ENCODE measurements around the gene GSS.

Gene GSS

GRCh38 chr20:34992751-34993417 is 37.3 kb upstream of the GSS start:
- no peak for DNase-seq

DNA sequence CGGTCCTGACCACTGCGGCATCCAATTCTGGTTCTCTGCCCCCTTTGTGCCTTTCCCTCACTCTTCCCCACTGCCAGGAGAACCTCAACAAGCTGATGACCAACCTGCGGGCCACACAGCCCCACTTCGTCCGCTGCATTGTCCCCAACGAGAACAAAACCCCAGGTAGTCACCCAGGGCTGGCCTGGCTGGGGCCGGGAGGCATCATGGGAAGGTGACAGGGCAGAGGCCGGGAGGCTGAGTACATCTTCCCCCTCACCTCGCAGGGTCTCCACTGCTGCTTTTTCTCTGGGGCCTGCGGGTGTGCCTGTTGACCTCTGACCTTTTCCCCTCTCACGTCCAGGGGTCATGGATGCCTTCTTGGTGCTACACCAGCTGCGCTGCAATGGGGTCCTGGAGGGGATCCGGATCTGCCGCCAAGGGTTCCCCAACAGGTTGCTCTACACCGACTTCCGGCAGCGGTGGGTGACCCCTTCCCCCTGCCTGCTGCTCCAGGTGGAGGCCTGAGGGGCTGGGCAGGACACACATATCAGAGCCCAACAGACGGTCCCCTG is 35.1 kb upstream of the GSS start:
- no peak for DNase-seq

DNA sequence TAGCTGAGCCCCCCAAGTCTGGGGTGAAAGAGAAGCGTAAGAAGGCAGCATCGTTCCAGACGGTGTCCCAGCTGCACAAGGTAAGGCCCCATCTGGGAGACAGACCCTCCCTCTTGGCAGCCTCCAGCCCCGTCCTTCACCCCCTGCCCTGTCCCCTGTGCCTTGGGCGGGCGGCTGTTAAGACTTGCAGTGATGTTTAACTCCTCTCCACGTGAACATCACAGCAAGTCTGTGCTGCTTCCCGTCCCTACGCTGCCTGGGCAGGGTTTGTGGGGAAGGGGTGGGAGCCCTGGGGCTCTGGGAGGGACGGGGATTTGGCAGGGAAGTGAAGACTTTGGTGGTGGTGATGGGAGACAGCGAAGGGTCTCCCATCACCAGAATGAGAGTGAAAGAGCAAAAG is 34.6 kb upstream of the GSS start:
- DNase-seq = no peak

DNA sequence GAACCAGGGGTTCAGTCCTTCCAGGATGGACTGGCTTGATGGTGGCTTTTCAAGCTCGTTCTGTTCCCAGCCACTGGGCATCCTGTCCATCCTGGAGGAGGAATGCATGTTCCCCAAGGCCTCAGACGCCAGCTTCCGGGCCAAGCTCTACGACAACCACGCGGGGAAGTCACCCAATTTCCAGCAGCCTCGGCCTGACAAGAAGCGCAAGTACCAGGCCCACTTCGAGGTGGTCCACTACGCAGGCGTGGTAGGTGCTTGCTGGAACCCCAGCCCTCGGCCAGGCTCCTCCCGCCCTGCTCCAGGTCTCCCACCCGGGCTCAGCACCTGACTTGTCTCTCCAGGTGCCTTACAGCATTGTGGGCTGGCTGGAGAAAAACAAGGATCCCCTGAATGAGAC is 34.1 kb upstream of the GSS start:
- no peak for DNase-seq

GRCh38 chr20:34989118-34989517 is 33.5 kb upstream of the GSS start:
- DNase-seq = no peak

DNA sequence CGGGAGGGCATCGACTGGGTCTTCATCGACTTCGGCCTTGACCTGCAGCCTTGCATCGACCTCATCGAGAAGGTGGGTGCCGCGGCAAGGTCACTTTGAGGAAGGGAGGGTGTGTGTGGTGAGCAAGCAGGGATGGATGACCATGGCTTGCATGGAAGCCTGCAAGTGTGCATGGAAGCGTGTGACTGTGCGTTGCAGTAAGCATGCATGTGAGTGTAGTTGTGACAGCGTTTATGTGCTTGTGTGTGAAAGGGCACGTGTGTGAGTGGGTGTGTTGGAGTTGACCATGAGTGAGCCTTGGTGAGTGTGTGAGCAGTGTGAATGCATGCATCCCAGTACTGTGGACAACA is 32.6 kb upstream of the GSS start:
- no peak for DNase-seq

DNA sequence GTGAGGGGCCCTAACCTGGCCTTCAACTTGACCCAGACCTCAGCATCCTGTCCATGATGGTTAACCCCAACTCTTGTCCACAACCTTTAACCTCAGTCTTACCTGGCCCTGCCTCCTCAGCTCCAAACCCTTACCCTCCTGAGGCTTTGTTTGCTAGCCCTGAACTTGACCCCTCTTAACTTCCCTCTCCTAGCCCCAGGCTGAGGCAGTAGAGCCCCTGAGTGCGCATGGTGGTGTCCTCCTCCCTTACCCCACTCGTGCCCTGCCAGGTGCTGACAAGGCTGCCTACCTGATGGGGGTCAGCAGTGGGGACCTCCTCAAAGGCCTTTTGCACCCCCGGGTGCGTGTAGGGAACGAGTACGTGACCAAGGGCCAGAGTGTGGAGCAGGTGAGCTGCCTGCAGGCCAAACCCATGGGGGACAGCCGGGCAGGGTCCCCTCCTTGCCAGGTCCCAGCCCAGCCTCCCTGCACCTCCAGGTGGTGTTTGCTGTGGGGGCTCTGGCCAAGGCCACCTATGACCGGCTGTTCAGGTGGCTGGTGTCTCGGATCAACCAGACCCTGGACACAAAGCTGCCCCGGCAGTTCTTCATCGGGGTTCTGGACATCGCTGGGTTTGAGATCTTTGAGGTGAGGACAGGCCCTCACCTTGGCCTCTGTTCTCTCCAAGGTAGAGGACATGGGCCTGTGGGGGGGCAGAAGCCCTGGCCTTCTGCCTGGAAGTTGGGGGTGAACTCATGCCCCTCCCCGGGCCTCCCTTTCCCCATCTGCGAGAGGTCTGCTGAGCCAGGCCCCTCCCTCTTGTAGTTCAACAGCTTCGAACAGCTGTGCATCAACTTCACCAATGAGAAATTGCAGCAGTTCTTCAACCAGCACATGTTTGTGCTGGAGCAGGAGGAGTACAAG is 31.9 kb upstream of the GSS start:
- DNase-seq = no peak

- DNase-seq = no peak
Measured at GRCh38 chr20:34986311-34987287, 31.0 kb upstream of the GSS start.

- DNase-seq = no peak
Measured at GRCh38 chr20:34985461-34986310, 30.1 kb upstream of the GSS start.

DNA sequence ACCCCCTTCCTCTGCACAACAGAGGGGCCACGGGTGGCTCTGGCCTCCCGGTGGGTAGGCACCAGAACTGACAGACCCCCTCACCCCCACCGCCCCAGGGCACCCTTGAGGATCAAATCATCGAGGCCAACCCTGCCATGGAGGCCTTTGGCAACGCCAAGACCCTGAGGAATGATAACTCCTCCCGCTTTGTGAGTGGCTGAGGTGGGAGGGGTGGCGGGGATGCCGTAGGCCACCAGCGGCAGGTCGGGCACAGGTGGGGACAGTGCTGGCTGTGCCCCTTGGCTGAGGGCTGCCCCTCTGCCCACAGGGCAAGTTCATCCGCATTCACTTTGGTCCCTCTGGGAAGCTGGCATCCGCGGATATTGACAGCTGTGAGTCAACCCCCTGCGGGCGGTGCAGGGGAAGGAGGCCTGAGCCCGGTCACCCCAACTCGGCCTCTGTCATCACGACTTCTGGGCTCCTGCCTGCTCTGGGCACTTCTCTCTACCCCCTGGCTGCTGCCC is 29.2 kb upstream of the GSS start:
- no peak for DNase-seq

- no peak for DNase-seq
Measured at GRCh38 chr20:34983995-34984735, 28.6 kb upstream of the GSS start.

GRCh38 chr20:34983089-34983820 is 27.6 kb upstream of the GSS start:
- DNase-seq = no peak

- DNase-seq = no peak
Measured at GRCh38 chr20:34982270-34983088, 26.9 kb upstream of the GSS start.

GRCh38 chr20:34980543-34981233 is 25.1 kb upstream of the GSS start:
- no peak for DNase-seq

DNA sequence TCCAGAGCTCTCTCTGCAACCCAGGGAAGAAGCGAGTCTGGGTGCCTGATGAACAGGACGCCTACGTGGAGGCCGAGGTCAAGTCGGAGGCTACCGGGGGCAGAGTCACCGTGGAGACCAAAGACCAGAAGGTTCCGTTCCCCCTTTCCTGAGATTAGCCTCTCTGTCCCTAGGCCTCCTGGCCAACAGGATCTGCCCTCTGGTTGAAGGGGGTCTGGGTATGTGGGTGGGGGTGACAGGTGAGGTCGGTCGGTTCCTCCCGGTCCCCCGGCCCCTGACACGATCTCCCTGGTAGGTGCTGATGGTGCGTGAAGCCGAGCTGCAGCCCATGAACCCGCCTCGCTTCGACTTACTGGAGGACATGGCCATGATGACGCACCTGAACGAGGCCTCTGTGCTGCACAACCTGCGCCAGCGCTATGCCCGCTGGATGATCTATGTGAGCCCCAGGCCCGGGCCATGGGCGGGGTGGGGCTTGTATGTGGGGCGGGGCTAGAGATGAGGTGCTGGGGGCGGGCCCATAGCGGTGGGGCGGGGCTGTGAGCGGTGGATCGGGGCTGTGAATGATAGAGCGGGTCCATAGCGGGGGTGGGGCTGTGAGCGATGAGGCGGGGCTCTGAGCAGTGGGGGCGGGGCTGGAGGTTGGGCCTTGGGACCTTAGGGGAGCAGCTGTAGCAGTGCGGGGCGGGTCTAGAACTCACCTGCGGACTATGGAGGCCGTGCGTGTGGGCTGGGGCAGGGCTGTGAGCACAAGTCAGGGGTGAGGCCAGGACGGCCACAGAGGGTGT is 24.0 kb upstream of the GSS start:
- no peak for DNase-seq

- DNase-seq = no peak
Measured at GRCh38 chr20:34978092-34978744, 22.6 kb upstream of the GSS start.

- no peak for DNase-seq
Measured at GRCh38 chr20:34977365-34978091, 21.9 kb upstream of the GSS start.
